Muscle layer of colon (tissue), 2 donors: ENCODE results near the gene KCNMB2.
"Not testable (repeated sequence)": the region's sequence is repeated elsewhere in the genome, so short reads cannot be mapped to it uniquely, and the experiment has no call there.

ENCODE experiments used
- H3K27ac ChIP-seq: one replicate; pipeline ENCODE4 v1.7.0; 2013; ENCODE audit warnings: low read depth, mild to moderate bottlenecking, low read length, moderate library complexity
- H3K27me3 ChIP-seq, 2 donors: one replicate each; pipeline ENCODE4 v1.7.0; 2013; ENCODE audit warnings: low read length in 2 of 2, mild to moderate bottlenecking in 2 of 2; ENCODE audit not compliant: insufficient read depth in 2 of 2, control insufficient read depth in 1 of 2
- H3K36me3 ChIP-seq: one replicate; pipeline ENCODE4 v1.7.0; 2013; ENCODE audit warnings: mild to moderate bottlenecking, low read length; ENCODE audit not compliant: insufficient read depth
- H3K4me1 ChIP-seq: one replicate; pipeline ENCODE4 v1.7.0; 2013; ENCODE audit warnings: mild to moderate bottlenecking, low read length; ENCODE audit not compliant: insufficient read depth
- H3K4me3 ChIP-seq, 2 donors: one replicate each; pipeline ENCODE4 v1.7.0; 2013; ENCODE audit warnings: low read length in 2 of 2, low read depth in 1 of 2, mild to moderate bottlenecking in 1 of 2, moderate library complexity in 1 of 2
- H3K9ac ChIP-seq: one replicate; pipeline ENCODE4 v1.7.0; 2013; ENCODE audit warnings: low read length
- H3K9me3 ChIP-seq: one replicate; pipeline ENCODE4 v1.7.0; 2013; ENCODE audit warnings: mild to moderate bottlenecking, low read length
- donor health status: abdominal sarcoma.
- donor health status: Adenocarcinoma of cecum.

Gene KCNMB2

DNA sequence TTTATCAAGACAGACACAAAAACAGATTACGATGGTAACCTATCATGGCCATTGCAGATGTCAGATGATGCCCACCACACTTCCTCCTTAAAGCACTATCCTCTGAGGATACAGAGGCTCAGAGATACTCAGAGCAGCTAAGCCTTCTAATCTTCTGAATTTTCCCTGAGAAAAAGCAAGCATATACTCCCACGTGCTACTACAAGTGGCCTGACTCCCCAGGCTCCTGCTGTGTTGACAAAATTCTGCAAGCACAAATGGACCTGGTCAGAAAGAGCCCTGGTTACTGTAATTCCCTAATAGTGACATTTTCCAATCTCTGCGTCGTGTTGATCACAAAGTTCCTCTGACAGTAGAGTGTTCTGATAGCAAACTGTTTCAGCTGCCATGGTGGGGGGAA, 207.1 kb downstream of the KCNMB2 start:
- Histone ChIP-seq H3K4me3 (no peak overlapping the region), H3K36me3 (no peaks in the 10 kb centered on the region), H3K27ac (no peak overlapping the region), H3K4me1 (no peaks in the 10 kb centered on the region), H3K9me3 (no peaks in the 10 kb centered on the region), H3K9ac (no peak overlapping the region), H3K27me3 (no peaks in the 10 kb centered on the region)

DNA sequence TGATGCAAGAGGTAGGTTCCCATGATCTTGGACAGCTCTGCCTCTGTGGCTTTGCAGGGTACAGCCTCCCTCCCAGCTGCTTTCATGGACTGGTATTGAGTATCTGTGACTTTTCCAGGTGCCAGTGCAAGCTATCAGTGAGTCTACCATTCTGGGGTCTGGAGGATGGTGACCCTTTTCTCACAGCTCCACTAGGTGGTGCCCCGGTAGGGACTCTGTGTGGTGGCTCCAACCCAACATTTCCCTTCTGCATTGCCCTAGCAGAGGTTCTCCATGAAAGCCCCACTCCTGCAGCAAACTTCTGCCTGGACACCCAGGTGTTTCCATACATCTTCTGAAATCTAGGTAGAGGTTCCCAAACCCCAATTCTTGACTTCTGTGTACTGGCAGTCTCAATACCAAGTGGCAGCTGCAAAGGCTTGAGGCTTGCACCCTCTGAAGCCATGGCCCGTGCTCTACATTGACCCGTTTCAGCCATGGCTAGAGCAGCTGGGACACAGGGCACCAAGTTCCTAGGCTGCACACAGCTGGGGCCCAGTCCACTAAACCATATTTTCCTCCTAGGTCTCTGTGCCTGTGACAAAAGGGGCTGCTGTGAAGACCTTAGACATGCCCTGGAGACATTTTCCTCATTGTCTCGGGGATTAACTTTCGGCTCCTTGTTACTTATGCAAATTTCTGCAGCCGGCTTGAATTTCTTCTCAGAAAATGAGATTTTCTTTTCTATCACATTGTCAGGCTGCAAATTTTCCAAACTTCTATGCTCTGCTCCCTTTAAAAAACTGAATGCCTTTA, 209.8 kb downstream of the KCNMB2 start:
- not testable (repeated sequence) for H3K36me3 ChIP-seq, H3K9me3 ChIP-seq, H3K4me1 ChIP-seq, H3K27me3 ChIP-seq, H3K27ac ChIP-seq, H3K9ac ChIP-seq, H3K4me3 ChIP-seq

DNA sequence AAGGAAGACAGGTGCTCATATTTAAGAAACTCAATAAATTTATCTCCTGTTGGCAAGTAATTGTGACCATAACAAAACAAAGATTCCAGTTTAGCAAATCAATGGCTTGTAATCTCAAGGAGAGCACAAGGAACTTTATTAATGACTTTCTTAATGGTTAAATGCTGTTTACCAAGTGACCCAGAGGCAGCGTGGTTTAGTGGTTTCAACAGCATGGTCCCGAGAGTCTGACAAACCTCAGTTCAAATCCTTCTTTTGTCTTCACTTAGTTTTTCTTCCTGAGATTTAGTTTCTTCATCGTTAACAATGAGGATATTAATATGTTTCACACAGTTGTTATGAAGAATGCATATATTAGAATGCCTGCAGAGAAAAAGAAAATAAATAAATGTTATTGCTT, 212.6 kb downstream of the KCNMB2 start:
- Histone ChIP-seq H3K4me1 (no peaks in the 10 kb centered on the region), H3K9me3 (no peaks in the 10 kb centered on the region), H3K27ac (no peak overlapping the region), H3K36me3 (no peaks in the 10 kb centered on the region), H3K4me3 (no peak overlapping the region), H3K9ac (no peak overlapping the region), H3K27me3 (no peaks in the 10 kb centered on the region)

DNA sequence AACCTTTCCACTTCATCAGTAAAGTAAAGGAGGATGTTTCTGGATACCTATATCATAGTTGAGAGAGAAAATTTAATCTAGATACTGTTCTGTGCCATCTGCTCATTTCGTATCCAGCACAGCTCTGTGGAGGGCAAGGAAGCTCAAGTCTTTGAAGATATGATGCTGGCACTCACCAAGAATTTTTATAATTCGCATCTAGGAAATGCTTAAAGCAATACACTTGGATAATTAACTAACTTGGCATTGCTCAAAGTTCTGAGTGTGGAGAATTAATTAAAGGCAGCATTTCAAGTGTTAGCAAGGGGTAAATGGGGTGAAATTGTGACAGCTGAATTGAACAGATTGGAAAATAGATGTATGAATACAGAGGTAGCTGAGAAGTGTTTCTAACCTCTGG, 213.2 kb downstream of the KCNMB2 start:
- Histone ChIP-seq H3K4me1 (no peaks in the 10 kb centered on the region), H3K9ac (no peak overlapping the region), H3K36me3 (no peaks in the 10 kb centered on the region), H3K27me3 (no peaks in the 10 kb centered on the region), H3K9me3 (no peaks in the 10 kb centered on the region), H3K4me3 (no peak overlapping the region), H3K27ac (no peak overlapping the region)

DNA sequence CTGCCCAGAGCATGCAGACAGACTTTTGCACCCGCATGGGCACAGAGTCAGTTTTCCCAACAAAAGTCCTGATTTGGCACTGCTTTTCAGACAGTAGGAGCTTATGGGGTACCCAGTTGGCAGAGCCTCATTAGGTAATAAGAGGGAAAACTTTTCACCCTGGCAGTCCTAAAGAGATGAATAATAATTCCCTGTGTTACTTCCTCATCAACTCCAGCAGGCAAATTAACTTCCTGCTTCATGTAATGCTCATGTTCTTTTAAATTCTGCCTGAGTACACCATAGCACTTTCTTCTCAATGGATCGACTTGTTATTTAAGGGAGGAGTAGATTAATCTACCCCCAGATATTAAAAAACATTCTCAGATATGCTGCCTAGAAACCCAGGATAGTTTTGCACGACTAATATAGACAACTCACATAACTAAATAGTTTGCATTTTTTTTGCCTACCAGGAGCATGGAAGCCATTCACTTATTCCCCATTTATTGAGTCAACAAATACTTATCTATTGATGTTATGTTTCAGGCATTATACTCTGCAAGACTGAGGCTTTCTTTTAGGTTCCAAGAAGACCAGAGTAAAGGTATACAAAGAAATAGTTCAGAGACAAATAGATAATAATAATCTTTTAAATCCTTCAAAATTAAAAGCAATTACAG, 214.5 kb downstream of the KCNMB2 start:
- no peak overlapping the region for H3K9ac ChIP-seq
- no peak overlapping the region for H3K4me3 ChIP-seq
- no peak overlapping the region for H3K27ac ChIP-seq
- H3K9me3 ChIP-seq: no peaks in the 10 kb centered on the region
- no peaks in the 10 kb centered on the region for H3K36me3 ChIP-seq
- no peaks in the 10 kb centered on the region for H3K4me1 ChIP-seq
- H3K27me3 ChIP-seq: no peaks in the 10 kb centered on the region

DNA sequence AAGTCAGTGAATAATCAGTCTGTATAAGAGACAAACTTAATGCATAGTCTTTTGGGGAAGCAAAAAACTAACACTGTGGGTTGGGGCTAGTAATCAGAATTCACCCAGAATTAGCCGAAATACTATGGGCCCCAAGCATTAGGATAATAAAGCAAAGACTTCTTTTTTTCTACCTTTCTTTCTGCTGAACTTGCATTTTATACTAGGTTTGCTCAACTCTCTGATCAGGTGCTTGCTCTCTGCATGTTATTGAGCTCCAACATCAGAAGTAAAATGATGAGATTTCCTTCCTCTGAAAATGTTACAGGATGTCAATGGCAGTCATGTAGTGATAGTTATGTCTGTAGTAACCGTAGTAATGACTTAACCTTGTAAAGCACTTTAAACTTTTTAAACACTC, 216.6 kb downstream of the KCNMB2 start:
- H3K36me3 ChIP-seq: no peaks in the 10 kb centered on the region
- no peak overlapping the region for H3K9ac ChIP-seq
- no peaks in the 10 kb centered on the region for H3K9me3 ChIP-seq
- H3K4me1 ChIP-seq: no peaks in the 10 kb centered on the region
- no peak overlapping the region for H3K27ac ChIP-seq
- no peak overlapping the region for H3K4me3 ChIP-seq
- H3K27me3 ChIP-seq: no peaks in the 10 kb centered on the region

DNA sequence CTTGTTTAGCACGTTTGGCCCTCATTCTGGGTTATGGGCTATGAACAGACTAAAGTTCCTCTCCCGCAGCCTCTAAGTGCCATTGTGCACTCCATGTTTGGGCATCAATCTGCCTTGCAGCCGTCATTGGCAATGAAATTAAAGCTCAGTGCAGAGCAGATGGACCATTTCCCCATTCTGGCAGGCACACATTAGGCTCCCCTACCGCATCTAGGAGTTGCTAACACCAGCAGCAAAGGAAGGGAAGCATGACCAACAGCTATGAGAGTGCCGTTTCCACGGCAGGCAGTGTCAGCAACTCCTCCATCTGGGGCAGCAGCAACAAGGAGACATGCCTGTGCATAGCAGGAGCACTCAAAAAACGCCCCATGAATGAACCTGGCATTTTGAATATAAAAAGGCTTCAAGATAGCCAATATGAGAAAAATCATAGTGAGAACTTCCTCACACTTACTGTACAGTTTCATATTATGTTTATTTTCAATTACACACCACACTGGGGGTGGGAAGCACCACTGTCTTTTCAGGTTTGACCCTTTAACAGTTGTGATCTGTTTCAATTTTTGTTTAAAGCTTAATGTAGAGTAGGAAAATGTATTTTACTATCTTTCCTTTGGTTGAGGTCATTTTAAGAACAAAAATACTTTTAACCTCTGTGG, 218.7 kb downstream of the KCNMB2 start:
- H3K4me3 ChIP-seq: no peak overlapping the region
- no peaks in the 10 kb centered on the region for H3K9me3 ChIP-seq
- no peaks in the 10 kb centered on the region for H3K27me3 ChIP-seq
- H3K9ac ChIP-seq: no peak overlapping the region
- H3K27ac ChIP-seq: no peak overlapping the region
- H3K4me1 ChIP-seq: no peaks in the 10 kb centered on the region
- no peaks in the 10 kb centered on the region for H3K36me3 ChIP-seq

DNA sequence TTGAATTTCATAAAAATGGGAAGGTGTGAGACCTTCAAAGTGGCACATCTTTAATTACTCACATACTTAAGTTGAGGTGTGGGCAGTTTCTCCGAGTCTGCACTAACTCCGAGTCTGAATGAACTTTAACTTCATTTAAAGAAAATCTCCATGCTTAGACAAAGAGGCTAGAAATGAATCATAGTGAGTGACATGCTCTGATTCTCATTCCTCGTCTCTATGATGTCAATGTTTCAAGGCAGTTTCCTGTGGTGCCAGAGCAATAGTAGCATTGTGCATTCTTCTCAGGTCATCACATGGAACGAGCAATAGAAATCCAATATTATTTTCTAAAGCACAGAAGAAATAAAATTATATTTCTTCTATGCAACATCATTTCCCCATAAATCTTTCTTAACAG, 224.8 kb downstream of the KCNMB2 start:
- no peaks in the 10 kb centered on the region for H3K27me3 ChIP-seq
- H3K27ac ChIP-seq: no peak overlapping the region
- H3K36me3 ChIP-seq: no peaks in the 10 kb centered on the region
- no peak overlapping the region for H3K9ac ChIP-seq
- H3K4me1 ChIP-seq: no peaks in the 10 kb centered on the region
- H3K9me3 ChIP-seq: no peaks in the 10 kb centered on the region
- no peak overlapping the region for H3K4me3 ChIP-seq

DNA sequence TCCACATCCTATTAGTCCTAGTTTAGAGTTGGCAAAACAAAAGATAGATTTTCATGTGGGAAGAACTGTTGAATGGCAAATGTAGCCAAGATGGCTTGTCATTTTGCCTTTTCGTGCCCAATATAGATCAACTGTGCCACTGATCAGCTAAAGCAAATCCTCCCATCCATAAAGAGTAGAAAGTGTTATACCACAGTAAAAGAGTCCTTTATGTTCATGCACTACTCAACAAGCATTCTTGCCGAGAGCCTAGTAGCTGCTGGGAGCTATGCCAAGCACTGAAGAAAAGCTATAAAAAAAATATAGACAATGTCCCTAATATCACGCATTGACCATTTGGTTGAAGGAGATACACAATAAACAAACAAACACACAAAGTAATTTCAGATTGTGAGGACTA, 225.2 kb downstream of the KCNMB2 start:
- no peaks in the 10 kb centered on the region for H3K27me3 ChIP-seq
- H3K9ac ChIP-seq: no peak overlapping the region
- H3K4me1 ChIP-seq: peaks cover under 1% of the 10 kb centered on the region
- no peak overlapping the region for H3K4me3 ChIP-seq
- no peak overlapping the region for H3K27ac ChIP-seq
- H3K36me3 ChIP-seq: no peaks in the 10 kb centered on the region
- no peaks in the 10 kb centered on the region for H3K9me3 ChIP-seq

DNA sequence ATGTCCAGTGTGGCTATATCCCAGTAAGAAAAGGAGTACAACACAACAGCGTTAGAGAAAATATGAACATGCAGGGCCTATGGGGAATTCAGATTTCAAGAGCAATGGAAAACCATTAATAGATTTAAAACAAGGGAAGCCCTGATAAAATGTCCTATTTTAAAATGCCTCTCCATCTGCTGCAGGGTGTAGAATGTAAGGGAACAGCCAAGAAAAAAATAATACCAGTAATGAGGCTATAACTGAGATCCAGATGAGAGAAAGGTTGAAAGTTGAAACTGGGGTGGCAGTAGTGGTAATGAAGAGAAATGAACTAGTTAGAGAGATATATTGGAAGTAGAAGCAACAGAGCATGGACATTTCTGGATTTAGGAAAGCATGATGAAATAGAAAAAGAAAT, 226.1 kb downstream of the KCNMB2 start:
- peaks cover 6% of the 10 kb centered on the region for H3K4me1 ChIP-seq
- no peaks in the 10 kb centered on the region for H3K36me3 ChIP-seq
- no peaks in the 10 kb centered on the region for H3K27me3 ChIP-seq
- no peak overlapping the region for H3K9ac ChIP-seq
- no peak overlapping the region for H3K27ac ChIP-seq
- no peaks in the 10 kb centered on the region for H3K9me3 ChIP-seq
- H3K4me3 ChIP-seq: no peak overlapping the region

DNA sequence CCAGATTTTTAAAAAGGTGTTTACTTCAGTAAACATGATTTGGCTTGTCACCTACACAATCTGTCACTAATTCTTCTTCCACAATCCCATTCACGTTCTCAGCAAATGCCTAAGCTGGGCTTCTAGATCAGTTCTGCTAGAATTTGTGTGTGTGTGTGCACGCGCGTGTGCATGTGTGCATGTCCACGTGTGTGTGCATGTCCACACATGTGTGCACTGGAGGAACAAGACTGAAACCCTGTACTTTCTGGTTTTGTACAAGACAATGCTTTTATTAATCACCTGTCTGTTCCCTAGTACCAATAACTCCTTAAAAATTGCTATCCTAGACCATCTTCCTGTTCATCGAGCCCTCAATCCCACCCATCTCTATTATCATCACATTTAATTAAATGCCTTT, 229.2 kb downstream of the KCNMB2 start:
- Histone ChIP-seq H3K4me1 (peaks cover 11% of the 10 kb centered on the region), H3K36me3 (no peaks in the 10 kb centered on the region), H3K9me3 (no peaks in the 10 kb centered on the region), H3K9ac (no peak overlapping the region), H3K27ac (no peak overlapping the region), H3K4me3 (no peak overlapping the region), H3K27me3 (no peaks in the 10 kb centered on the region)
